Tibial nerve (tissue), 4 donors: ENCODE results near the gene TTC33.
A peak's percentile ranks its signal among the peaks of the same experiment; 100 is the strongest.

ENCODE experiments used
- EP300 ChIP-seq, 2 donors: sonication (generic); formaldehyde crosslinking; IDR thresholded peaks; one replicate each; pipeline ENCODE4 v1.6.1; 2017; ENCODE audit warnings: antibody characterized with exemption in 2 of 2, mild to moderate bottlenecking in 1 of 2
- POLR2A ChIP-seq, 2 donors: fragments of 450-650 bp; IDR thresholded peaks; one replicate each; pipeline ENCODE4 v1.6.1; 2017; ENCODE audit warnings: antibody characterized with exemption in 2 of 2, mild to moderate bottlenecking in 2 of 2, moderate library complexity in 2 of 2
- TF ChIP-seq, protein P1 (sequence below), 5 experiments: fragments of 200-600 bp in 3 of 5; fragments of 450-650 bp in 2 of 5; sonication (generic) in 3 of 5; IDR thresholded peaks; one replicate each; pipeline ENCODE4 v1.5.1; 2016 to 2019; ENCODE audit warnings: antibody characterized with exemption in 5 of 5, mild to moderate bottlenecking in 3 of 5, moderate library complexity in 2 of 5

DNA sequence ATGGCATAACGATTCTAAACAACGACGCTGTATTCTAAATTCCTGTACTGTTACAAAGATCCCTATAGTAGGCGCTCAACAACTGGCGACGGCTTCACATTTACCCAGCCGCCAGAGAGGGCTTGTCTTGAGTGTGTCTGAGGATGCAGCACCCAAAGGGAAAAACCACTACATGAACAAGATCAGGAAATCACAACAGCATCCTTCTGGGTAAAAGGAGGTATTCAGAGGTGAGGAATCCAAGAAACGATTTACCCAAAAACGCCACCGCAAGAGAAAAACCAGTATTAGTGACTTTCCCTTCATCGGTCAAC, 711 bp downstream of the TTC33 start:
- TF ChIP-seq, protein P1, sequence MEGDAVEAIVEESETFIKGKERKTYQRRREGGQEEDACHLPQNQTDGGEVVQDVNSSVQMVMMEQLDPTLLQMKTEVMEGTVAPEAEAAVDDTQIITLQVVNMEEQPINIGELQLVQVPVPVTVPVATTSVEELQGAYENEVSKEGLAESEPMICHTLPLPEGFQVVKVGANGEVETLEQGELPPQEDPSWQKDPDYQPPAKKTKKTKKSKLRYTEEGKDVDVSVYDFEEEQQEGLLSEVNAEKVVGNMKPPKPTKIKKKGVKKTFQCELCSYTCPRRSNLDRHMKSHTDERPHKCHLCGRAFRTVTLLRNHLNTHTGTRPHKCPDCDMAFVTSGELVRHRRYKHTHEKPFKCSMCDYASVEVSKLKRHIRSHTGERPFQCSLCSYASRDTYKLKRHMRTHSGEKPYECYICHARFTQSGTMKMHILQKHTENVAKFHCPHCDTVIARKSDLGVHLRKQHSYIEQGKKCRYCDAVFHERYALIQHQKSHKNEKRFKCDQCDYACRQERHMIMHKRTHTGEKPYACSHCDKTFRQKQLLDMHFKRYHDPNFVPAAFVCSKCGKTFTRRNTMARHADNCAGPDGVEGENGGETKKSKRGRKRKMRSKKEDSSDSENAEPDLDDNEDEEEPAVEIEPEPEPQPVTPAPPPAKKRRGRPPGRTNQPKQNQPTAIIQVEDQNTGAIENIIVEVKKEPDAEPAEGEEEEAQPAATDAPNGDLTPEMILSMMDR (IDR thresholded peaks at IDR 0.05), result peak; percentile 39 to 71 (median 62)
- TF ChIP-seq POLR2A (IDR thresholded peaks at IDR 0.05) (peak in 1 of 2 donors; percentile 27), EP300 (IDR thresholded peaks at IDR 0.05) (peak in 1 of 2 donors; percentile 56)
